HG02840 (cell line): Measurements from ENCODE around the gene ZCCHC24.

ENCODE experiments used
- ATAC-seq: cut with Tn5 transposase; IDR thresholded peaks from one replicate; pipeline ENCODE4 v1.9.1; 2021; ENCODE audit warnings: mild to moderate bottlenecking, moderate library complexity, moderate number of reproducible peaks; ENCODE audit not compliant: unreplicated experiment, low FRiP score

Gene ZCCHC24

DNA sequence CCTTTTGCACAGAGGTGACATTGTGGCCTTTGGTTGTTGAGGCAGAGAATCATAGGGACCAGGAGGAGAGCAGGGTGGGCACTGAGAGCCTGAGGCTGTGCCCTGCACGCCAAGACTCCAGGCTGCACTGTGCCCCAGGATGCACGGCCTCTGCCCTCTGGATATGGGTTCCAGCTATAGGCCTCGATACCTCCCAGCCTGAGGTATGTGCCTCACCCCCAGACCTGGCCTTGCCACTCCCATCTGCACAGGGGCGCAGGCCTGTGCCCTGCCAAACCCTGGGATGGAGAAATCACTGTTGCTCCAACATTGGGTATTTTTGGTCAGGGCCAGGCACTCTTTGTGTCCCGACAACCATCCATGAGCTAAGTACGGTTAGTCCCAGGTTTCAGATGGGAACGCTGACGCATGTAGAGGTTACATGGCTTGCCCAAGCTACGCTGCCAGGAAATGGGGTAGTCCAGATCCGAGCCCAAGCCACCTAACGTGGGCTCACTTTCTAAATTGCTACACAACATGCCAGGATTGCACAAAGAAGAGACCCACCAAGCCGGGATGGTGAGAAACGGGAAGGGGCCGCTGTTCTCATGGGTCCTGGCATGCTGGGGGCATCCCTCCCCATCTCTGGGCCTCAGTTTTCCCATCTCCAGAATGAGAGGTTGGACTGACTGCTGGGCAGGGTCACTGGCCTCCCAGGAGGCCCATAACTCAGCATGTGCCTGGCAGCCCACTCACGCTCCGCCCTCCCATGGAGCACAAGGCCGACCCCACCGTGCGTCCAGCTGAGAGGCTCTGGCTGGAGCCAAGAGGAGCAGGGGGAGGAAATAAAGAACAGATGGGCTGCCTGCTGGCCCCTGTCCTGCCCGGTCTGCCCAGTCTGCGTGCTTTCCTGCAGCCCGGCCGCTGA is 44.2 kb downstream of the ZCCHC24 start:
- ATAC-seq, result no peak

GRCh38 chr10:79400146-79401004 is 45.0 kb downstream of the ZCCHC24 start:
- no peak for ATAC-seq

DNA sequence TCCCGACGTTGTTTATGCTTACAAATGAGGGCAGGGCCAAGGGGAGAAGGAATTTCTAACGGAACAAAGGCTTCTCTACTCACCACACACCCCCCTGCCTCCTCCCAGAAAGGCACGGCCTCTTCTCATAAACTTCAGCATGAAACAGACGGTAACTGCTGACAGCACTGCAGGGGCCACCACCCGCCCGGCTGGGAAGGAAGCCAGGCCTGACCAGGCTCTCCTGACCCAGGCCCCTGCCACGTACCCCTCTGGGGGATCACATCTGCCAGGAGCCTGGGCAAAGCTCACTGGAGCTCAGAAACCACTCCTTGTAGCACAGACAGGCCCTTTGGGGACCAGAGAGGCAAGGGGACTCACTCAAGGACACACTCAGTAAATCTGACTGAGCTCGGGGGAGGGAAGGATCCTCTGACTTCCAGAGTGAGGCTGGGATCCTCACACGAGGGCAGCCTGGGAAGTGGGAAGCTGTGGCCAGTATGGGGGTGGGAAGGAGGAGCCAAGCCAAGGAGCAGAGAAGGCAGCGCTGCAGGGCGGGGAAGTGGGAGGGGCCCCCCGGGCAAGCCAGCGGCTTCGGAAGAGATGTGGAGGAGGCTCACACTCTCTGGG is 46.1 kb downstream of the ZCCHC24 start:
- ATAC-seq, result no peak

- no peak for ATAC-seq
Measured at GRCh38 chr10:79398642-79399041, 46.8 kb downstream of the ZCCHC24 start.

DNA sequence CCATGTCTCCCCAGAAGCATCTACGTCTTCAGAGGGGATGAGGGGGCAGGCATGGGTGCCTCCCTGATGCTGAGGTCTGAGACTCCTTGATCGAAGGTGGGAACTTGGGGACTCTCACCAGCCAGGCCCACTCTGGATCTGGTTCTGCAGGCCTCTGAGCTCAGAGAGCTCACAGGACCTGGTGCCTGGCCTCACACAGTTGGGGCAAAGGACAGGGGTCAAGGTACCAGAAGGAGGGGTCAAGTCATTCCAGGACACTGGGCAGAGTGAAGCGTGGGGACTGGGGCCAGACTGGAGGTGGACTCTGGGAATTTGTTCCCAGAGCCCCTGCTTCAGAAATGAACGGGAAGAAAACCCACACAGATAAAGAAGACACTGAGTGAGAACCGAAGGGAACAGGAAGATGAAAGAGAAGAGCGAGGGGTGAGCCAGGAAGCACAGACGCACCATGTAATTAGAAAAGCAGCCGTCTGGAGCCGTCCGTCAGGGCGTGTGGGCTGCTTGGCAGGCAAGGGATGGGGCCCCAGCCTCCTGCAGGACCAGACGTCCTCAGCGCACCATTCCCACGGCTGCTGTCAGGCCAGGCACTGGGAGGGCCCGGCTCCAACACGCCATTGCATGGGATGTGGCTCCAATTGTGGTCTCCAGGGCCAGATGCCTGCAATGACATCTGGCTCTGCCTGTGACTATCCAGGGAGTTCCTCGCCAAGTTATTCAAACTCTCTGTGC is 47.7 kb downstream of the ZCCHC24 start:
- no peak for ATAC-seq

GRCh38 chr10:79397051-79397450 is 48.4 kb downstream of the ZCCHC24 start:
- ATAC-seq, result no peak

DNA sequence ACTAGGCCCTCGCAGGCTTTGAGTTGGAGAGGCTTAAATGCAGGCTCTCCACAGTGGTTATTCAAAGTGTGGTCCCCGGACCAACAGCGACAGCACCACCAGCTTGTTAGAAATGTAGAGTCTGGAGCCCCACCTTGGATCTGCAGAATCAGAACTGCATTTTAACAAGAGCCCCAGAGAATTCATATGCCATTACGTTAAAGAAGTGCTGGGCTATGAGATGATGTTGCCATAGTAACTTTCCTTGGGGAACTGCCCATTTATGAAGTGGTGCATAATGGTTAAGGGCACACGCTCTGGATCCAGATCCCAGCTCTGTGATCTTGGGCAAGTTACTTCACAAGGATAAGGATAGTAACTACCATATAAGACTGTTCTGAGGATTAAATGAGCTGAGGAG is 48.9 kb downstream of the ZCCHC24 start:
- no peak for ATAC-seq

DNA sequence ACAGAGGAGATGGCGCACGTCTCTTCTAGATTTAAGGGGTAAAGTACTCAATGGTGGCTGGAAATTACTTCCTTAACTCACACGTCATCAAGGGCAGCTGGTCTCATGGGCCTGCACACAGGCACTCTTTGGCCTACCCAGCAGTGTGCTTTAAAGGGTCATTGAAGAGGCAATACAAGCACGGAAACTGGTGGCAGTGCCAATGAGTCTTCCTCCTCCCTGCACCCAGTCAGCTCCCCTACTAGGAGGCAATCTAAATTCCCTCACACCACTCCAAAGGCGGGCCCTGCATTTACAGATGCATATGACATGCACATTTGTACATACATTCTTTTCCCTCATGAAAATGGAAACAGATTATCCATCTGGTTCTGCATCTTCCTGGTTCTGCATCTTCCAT is 50.8 kb downstream of the ZCCHC24 start:
- ATAC-seq, result no peak

DNA sequence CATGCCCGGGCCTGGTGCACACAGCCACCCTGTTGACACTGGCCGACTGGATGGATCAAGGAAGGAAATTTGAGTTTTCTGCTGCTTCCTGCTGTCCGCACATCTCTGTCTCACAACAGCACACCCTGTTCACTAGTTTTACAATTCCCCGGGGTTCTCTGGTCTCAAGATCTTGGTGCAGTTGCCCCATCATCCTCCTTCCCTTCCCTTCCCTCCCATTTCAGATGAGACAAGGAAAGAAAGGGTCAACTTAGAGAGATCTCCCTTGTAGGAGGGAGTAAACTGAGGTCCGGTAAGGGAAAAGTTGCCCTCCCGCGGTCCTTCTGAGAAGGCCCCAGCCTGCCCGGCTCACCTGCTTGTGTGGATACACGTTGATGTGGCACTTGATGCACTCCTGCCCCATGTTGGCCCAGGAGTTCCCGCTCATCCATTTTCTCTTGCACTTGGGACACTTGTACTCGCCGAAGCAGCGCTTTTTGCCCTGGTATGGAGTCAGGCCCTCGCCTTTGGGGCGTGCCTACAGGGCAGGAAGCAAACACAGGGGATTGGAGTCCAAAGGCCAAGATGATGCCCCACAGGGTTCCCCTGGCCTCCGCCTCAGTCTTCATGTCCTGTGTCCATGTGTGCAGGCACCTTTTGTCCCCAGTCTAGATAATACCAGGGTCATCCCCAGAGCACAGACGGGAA is 51.4 kb downstream of the ZCCHC24 start:
- no peak for ATAC-seq

DNA sequence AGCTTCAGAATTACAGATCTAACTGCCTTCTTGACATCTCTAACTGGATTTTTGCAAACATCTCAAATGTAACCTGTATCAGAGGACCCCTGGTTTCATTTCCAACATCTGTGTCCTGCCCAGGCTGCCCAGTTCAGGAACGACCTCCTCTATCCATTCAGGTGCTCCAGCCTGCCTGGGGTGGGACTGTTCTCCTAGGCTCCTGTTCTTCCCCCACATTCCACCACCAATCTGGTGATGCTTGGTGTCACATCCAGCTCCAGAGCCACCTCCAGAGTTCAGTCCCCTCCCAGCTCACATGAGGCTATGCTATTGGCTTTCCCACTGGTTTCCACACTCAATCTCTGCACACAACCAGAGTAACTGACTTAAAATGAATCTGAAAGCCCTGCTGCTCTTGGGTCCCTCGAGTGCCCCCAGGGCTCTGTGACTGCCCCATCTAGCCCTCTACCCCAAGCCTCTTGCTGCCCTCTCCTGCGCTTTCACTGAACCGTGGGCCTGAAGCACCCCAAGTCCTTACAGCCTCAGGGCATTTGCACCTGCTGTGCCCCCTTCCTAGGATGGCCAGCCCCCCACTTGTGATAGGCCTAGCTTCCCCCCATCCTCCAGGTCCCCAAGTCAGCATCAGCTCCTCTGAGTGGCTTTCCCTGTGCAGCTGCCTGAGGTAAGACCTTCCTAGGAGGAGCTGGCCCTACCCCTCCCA is 52.1 kb downstream of the ZCCHC24 start:
- no peak for ATAC-seq

- no peak for ATAC-seq
Measured at GRCh38 chr10:79392506-79393176, 52.8 kb downstream of the ZCCHC24 start.

DNA sequence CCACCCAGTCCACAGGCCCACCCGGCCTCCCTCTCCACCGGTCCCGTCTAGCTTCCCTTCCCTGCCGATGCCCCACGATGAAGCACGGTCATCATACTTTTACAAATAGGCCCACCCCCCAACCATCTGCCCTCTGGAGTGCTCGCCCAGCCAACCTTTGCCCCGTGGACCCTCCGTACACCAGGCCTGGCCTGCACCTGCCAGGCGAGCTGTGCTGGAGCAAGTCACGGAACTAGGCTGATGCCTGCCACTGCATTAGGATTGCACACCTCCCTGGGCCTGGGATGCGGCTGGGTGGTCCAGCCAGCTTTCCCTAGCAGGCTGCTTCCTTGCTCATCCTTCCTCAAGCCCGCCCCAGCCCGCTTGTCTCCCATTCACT is 53.4 kb downstream of the ZCCHC24 start:
- ATAC-seq, result no peak

DNA sequence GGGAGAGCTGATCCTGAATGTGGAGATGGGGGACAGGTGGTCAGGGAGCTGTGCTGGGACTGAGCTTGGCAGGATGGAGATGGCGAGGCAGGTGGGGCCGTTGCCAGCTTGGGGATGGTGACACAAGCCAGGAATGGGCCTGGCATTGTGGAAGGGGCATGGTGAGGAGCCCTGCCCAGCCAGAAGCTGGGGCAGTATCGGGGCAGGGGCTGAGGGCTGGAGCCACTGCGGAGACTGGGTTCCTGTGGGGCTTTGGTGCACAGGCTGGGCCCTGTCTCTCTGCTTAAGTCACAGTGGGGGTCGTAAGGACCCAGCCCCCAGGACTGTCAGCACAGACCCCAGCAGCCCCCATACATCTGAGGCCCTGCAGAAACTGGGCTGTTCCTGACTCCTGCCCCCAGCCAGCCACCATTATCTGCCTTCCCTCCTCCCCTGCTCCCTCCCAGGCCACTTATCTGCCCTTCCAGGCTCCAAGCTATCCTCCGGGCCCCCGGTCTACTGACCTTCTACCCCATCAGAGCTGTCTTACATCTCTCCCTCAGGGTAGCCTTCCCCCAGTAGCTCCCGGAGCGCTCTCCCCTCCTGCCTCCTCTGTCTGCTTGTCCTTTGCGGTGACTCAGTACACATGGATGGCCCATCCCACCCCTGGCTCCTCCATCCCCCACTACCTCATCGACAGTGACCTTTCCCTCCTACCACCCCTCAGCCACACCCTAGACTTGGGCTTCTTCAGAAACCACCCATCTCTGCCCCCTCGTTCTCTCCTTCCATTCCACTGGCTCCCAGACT is 54.0 kb downstream of the ZCCHC24 start:
- no peak for ATAC-seq

- ATAC-seq, result no peak
Measured at GRCh38 chr10:79390551-79391229, 54.7 kb downstream of the ZCCHC24 start.

- ATAC-seq, result no peak
Measured at GRCh38 chr10:79390057-79390456, 55.4 kb downstream of the ZCCHC24 start.

DNA sequence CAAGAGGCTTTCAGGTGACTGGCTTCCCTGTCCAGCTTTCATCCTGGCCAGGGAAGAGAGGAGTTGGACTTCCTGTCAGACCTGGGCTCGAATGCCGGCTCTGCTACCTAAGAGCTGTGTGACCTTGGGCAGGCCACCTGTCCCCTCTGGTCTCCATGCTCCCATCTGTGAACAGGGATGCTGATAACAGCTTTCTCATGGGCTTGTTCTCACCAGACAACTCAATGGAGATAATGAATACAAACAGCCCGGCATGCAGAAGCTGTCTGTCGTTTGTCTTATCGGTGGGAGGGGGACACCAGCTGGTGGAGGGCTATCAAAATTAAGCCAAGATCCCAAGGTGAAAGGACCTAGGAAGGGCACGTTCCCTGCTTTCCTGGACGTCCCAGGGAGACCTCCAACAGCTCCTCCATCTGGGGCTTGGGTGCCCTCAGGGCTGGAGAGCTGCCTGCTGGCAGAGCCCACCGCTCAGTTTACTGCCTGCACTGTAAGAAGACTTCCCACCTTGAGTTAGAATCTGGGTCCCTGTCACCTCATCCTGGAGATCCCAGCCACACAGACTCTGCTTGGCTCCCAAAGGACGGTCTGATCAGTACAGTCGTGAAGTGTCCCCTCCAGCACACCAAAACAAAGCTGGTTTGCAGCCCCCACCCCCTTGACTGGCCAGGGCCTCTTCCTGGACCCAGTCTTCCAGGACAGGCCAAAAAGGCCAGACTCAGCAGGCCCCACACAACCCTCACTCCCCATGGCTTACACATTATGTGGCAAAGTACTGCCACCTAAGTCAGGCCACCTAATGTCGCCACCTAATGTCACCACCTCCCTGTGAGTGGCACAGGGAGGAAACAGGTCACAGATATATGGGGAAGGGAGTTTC is 57.2 kb downstream of the ZCCHC24 start:
- no peak for ATAC-seq
